Ovary (tissue), 3 donors: ENCODE measurements around the gene ABCC3.

Experiments used
- EP300 ChIP-seq: sonication (generic); formaldehyde crosslinking; IDR thresholded peaks from one replicate; pipeline ENCODE4 v1.6.1; 2017; ENCODE audit warnings: antibody characterized with exemption
- POLR2A ChIP-seq: fragments of 450-650 bp; IDR thresholded peaks from one replicate; pipeline ENCODE4 v1.6.1; 2017; ENCODE audit warnings: antibody characterized with exemption, mild to moderate bottlenecking, moderate library complexity
- TF ChIP-seq, protein P1 (sequence below), 3 donors: fragments of 450-650 bp in 2 of 3; fragments of 200-600 bp in 1 of 3; IDR thresholded peaks; one replicate each; pipeline versions ENCODE4 v1.5.1 to v1.8.0; 2016 to 2022; ENCODE audit warnings: antibody characterized with exemption in 3 of 3, mild to moderate bottlenecking in 1 of 3
- donor health status: DM: no; HTN: no; CAD: no.

DNA sequence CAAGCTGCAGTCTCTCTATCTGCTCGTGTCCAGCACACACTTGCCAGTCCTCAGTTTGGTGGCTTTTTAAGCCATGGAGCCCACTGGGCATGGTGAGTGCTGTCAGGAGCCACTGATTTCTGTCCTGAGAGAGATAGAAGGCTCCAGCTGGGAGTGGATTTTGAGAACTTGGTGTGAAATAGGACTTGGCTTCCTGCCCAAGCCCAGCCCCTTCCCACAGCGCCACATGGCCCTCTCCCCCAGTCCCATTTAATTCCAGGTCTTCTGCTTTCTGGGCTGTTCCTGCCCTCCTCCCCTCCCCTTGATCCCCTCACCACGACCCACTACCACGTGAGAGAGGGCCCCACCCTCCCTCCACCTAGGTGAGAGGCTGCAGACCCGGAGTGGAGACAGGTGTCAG, 14.4 kb upstream of the ABCC3 start:
- TF ChIP-seq POLR2A (no peak), EP300 (no peak)
- TF ChIP-seq, protein P1, sequence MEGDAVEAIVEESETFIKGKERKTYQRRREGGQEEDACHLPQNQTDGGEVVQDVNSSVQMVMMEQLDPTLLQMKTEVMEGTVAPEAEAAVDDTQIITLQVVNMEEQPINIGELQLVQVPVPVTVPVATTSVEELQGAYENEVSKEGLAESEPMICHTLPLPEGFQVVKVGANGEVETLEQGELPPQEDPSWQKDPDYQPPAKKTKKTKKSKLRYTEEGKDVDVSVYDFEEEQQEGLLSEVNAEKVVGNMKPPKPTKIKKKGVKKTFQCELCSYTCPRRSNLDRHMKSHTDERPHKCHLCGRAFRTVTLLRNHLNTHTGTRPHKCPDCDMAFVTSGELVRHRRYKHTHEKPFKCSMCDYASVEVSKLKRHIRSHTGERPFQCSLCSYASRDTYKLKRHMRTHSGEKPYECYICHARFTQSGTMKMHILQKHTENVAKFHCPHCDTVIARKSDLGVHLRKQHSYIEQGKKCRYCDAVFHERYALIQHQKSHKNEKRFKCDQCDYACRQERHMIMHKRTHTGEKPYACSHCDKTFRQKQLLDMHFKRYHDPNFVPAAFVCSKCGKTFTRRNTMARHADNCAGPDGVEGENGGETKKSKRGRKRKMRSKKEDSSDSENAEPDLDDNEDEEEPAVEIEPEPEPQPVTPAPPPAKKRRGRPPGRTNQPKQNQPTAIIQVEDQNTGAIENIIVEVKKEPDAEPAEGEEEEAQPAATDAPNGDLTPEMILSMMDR (IDR thresholded peaks at IDR 0.05) = no peak
